Activated T-cell treated with anti-CD3 and anti-CD28 coated beads for 48 hours (primary cell): ENCODE measurements around the gene TH.
"Not testable (repeated sequence)": the region's sequence is repeated elsewhere in the genome, so short reads cannot be mapped to it uniquely, and the experiment has no call there.

Experiments used
- DNase-seq: peaks from one replicate; pipeline ENCODE4 v3.0.0-alpha.2; 2020; ENCODE audit warnings: low read depth

Gene TH

DNA sequence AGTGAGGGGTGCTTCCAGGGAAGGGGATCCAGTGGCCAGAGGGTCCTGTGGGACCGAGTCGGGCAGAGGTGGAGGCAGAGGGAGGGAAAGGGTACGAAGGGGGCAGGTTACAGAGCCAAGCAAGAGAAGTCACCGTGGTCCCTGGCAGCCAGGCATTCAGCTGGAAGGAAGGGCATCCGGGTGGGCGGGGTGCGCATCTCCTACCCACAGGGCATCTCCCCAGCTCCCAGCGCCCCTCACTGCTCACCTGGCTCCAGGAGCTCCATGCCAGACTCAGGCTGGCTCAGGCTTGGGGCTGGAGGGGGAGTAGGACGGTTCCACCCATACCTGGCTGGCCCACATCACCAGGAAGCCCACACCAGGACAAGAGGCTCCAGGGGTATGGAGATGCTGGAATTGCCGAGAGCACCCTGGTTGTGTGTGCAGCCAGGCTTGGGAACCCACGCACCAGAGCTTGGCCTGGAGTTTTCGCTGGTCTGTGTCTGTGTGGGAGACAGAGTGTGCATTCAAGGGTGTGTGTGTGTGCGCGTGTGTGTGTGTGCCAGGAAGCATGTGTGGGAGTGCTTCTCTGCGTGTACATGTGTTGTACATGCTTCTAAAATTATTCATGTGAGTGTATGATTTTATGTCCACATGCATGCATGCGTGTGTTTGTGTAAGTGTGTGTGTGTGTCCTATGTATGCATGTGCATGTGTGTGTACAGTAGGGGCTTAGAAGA, 6.6 kb upstream of the TH start:
- DNase-seq, result not testable (repeated sequence)

DNA sequence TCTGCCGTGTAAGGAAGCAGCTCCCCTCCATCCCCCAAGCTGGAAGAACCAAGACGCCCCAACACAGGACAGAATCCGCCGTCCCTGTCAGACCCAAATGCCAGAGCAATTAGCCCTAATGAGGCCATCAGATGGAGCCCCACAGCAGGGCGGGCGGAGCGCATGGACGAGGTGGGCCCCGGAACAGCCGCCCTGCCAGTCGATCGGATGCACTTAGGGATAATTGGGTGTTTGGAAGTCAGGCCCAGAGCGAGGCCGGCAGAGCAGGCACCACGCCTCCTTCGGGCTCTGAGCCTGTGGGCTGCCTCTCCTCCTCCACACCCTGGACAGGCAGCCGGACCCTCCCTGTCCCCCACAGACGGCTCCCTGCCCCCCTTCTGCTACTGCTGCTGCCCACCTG, 5.5 kb upstream of the TH start:
- DNase-seq, result no peak

DNA sequence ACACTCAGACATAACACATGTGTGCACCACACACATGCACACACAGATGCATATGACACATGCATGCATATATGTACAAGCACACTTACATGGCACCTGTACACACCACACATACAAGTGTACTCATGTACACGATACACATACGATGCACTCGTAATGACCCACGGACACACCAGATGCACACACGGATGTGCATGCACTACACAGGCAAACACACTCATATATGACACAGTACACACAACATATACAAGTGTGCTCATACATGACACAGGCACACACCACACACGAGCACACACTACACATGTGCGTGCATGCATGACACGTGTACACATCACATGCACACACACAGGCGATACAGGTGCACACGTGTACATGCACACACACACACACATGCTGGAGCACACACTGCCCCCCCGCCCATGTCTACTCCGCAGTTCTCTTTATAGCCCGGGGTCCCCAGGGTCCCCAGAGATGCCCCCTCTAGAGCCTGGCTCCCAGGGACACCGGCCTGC, 4.8 kb upstream of the TH start:
- no peak for DNase-seq

DNA sequence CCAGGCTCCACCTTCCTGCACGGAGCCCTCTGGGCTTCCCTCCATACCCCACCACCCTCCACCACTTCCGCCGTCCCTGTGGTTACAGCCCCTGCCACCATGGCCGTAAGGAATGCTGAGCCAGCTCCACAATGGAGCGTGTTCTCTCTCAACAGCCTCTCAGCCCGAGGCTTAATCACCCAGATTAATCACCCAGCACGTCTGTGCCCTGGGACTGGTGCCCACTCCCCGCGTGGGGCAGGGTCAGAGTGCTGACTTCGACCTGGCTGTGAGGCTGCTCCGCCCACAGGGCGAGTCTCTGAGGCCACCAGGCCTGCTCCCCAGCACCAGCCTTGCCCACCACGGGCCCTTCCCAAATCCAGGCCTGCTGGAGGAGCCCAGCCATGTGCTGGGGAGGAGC, 4.0 kb upstream of the TH start:
- no peak for DNase-seq

DNA sequence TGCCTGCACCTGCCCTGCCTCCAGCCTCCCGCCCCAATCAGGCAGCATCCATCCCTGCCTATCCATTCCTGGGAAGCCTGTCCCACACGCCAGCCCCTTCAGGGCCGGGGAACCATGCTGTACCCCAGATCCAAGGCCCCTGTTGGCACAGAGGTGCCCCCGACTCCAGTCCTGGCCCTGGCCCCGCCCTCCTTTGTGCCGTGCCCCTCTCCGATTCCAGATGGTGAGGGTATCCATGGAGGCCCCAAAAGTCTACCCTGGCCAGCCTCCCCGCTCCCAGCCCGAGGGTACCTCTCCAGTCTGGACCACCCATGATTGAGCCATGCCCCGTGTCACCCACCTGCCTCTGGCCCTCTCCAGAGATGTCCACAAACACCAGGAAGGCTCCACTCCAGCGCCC, 2.7 kb upstream of the TH start:
- DNase-seq, result no peak

DNA sequence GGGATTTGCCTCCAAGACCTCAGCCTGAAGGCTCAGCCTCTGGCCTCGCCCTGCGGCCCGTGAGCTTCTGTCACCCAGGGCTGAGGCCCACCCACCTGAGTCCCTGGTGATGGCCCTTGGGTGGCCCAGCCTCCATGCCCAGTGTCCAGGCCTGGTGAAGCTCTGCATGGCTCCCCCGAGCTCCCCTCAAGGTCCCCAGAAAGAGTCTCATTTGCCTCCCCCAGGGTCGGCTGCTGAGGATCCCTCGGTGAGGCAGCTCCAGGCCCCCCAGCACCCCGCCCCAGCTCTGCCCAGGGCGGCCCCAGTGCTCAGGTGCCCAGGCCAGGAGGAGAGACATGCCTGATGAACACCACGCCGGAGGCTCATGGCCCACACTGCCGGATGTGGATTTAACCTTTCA, 2.1 kb upstream of the TH start:
- DNase-seq, result no peak

DNA sequence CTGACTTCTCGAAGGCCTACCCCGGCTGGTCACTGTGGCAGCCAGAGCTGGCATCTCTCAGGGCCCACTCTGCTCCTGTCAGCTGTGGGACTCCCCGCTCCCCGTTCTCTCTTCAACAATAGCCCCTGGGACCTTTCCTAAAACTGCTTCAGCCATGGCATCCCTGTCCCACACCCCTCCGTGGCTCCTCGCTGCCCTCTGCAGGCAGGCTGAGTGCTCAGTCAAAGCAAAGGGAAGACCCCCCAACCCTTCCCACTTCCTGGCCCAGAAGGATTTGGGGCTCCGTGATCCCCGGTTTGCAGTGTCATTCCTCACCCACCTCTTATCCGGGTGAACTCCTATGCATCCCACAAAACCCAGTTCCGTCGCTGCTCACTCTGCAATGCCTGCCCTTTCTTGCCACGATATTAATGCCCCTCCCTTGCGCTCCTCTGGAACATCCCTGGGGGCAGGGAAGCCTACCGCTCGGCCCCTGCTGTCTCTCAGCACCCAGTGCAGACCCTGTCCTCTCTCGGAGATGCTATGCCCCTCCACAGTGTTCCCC, 1.6 kb upstream of the TH start:
- DNase-seq, result no peak

DNA sequence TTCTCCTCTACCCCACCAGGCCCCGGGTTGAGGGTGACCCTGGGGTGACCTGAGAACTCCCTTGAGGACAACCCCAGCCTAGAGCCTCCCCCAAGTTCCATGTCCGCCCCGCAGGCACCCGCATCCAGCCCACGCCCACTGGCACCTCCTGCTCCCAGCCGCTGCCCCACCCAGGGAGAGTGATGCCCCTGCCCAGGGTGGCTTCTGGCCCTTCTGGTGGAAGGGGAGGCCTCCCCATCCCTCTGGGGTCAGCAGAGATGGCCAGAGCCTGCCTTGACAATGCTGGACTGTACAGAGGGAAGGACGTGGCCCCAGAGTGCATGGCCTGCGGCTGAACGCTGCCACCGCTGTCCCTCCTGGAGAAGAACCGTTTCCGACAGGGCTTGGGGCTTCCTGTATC, 1.1 kb upstream of the TH start:
- no peak for DNase-seq

DNA sequence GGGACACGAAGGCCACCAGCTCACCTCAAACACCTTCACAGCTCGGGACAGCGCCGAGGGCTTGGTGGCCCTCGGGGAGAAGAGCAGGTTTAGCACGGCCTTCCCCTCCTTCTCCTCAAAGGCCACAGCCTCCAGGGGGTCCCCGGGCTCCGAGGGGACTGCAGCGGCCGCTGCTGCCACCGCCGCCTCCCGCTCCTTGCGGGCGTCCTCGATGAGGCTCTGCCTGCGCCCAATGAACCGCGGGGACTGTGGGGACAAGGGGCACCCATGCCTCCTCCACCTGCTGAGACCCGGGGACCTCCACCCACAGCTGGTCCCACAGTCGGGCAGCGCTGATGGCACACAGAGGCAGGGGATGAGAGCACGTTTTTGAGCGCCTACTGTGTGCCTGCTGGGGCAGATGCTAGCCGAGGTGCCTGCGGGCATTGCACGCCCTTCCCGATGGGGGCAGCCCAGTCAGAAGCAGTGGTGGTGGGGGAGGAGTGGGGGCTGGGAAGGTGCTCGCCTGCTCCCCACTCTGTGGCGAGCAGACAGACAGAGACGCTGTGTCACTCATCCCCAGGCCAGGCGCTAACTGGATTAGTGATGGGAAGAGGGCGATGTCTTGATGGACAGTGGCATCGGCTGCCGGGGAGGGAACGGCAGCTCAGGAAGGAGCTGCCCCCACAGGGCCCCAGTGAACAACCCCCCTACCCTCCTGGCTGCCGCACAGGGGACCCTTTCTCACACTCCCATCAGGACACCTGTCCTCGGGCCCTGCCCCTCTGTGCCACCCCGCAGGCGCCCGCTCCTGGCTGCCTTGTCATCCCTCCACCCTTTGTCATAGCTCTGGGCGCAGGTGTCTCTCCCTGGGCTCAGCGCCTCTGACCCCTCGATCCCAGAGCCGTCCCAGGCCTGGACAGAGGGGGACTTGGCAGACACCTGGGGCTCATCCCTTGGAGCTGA, 1.7 kb downstream of the TH start:
- no peak for DNase-seq

DNA sequence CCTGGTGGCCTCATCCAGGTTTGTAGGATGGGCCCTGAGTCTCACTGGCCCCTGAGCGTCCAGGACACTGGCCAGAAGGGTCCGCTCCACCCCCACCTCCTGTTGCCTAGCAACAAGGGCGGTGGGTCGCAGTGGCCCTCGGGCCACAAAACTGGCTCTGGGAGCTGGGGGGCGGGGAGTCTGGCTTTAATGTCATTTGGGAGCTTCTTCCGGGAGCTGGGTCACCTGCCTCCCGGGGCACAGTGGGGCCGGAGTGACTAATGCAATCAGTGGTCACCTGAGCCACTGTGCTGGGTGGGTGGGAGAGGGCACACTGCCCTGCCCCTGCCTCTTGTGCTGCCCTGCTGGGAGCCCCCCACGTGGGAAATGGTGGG, 2.6 kb downstream of the TH start:
- no peak for DNase-seq

DNA sequence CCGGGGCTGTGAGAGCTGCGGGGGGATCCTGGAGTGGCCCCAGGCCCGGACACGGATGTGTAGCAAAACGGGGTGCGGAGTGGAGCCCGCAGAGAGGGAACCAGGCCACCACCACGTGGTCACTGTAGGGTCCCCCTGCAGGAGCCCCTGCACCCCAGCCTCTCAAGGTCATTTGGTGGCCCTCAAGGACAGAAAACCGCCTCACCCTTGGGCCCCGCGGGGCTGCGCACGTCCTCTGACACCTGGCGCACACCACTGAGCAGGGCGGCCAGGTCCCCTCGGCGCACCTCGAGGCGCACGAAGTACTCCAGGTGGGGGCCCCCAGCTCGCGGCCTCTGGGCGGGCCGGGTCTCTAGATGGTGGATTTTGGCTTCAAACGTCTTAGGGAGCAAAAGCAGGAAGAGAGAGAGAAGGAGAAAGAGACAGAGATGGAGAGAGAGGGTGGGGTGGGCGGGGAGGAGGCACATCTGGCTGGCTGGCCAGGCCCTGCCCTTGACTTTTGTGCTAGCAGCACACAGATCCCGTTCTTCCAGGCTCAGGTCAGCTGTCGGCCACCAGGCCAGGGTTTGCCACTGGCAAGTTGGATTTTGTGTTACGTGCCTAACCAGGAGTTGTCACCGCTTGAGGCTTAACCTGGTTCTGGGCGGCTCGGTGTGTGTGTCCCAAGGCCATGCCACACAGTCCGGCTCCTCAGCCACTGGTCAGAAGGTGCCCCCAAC, 3.2 kb downstream of the TH start:
- DNase-seq, result no peak

DNA sequence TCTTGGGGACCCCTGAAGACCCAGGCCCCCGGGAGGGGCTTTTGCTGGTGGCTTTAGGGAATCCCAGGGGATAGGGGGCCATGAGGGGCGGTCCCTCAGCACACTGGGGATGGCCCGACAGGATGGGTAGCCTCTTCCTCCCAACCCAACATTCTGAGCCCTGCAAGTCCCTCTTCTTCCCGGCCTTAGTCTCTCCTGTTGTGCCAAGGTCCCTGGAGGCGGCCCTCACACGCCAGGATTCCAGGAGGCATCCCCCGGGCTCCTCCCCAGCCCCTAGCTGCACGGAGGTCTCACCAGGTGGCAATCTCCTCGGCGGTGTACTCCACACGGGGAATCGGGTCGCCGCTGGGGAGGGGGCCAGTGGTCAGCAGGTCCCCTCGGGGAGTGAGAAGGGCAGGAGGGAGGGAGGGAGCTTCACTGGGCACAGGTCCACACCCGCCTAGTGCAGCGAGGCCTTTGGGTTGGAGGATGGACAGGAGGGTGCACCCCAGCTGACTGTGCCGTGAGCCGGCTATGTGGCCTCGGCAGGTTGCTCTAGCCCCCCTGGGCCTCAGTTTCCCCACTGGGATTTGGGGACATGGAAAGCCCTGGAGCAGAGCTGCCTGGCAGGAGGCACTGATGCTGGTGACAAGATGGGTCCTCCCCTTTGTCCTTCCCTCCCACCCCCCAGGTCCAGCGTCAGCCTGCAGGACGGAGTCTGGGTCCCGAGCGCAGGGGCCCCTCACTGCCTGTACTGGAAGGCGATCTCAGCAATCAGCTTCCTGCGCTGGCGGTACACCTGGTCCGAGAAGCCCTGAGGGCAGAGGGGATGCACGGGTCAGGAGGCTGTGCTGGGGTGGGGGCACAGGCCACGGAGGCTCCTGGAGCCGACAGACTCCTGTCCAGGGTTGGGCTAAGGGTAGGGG, 4.2 kb downstream of the TH start:
- DNase-seq, result no peak

DNA sequence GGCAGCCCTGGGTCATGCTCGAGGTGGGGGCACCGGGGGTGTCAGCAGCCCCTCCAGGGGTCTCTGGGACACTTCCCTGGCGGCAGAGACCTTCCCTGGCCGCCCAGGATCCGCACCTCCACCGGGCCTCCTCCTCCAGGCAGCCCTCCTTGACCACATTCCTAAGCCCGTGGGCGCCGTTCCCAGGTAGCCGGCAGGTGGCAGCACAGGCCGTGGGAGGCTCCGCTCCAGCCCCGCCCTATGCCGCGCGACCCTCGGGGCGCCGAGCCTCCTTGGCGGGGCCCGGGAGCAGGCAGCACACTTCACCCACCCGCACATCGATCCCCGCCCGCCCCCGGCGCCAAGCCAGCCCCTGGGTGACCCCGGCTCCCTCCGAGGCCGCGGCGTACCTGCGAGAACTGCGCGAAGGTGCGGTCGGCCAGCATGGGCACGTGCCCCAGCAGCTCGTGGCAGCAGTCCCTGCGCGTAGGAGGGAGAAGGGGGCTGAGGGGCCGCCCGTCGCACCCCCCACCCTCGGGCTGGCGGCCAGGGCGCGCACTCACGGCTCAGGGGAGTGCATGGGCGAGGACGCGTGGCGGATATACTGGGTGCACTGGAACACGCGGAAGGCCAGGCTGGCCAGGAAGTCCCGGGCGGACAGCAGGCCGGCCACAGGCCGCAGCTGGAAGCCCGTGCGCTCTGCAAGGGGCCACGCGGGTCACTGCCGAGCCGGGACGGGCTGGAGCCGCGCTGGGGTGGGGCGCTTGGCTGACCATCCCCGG, 5.3 kb downstream of the TH start:
- peak; percentile 37 for DNase-seq

DNA sequence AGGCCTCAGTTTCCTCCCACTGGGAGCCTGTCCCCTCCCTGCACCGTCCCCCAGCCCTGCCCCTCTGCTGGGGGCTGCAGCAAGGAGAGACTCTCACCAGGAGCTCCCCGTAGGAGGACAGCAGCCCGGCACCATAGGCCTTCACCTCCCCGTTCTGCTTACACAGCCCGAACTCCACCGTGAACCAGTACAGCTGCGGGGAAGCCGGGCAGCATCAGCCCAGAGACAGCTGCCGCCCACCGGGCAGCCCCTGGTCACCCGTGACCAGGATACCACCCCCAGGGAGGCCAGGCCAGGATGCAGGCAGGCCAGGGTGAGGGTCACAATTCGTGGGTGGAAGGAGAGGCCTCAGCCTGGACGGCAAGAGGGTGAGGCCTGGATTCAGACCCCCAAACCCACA, 6.0 kb downstream of the TH start:
- DNase-seq, result no peak

DNA sequence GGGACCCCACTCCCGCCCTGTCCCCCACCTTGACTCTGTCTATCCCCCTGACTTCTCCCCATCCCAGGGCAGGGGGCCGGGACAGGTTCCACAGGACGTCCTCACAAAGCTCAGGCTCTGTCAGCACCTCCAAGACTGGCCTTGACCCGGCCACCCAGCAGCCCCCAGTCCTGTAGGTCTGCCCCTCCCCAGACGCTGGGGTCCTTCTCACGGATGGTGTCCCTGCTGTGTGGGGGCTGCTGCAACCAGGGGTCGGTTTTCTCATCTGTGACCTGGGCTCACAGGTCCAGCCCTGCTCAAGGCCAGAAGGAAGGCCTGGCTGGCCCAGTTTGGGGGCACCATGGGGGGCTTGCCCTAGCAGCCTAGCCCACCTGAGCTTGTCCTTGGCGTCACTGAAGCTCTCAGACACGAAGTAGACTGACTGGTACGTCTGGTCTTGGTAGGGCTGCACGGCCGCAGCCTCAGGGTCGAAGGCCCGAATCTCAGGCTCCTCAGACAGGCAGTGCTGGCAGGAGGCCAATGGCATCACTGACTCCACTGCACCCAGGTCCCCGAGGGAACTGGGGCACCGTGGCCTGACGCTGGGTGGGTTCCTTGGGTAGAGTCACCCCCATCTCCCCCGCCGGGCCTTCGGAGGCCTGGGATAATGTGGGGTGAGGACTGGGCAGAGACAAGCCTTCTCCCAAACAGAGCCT, 6.6 kb downstream of the TH start:
- DNase-seq, result no peak

DNA sequence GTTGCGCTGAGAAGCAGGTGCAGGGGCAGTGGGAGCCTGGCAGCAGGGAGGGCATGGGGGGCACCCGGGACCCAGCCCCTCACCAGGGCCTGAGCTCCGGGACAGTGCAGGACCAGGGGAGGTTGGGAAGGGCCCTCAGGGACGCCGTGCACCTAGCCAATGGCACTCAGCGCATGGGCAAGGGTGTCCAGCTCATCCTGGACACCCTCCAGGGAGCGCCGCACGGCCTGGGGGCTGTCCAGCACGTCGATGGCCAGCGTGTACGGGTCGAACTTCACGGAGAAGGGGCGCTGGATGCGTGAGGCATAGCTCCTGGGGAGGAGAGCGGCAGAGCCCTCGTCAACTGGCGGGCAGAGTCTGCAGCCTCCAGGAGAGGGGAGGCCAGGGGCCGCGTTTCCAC, 7.5 kb downstream of the TH start:
- no peak for DNase-seq

DNA sequence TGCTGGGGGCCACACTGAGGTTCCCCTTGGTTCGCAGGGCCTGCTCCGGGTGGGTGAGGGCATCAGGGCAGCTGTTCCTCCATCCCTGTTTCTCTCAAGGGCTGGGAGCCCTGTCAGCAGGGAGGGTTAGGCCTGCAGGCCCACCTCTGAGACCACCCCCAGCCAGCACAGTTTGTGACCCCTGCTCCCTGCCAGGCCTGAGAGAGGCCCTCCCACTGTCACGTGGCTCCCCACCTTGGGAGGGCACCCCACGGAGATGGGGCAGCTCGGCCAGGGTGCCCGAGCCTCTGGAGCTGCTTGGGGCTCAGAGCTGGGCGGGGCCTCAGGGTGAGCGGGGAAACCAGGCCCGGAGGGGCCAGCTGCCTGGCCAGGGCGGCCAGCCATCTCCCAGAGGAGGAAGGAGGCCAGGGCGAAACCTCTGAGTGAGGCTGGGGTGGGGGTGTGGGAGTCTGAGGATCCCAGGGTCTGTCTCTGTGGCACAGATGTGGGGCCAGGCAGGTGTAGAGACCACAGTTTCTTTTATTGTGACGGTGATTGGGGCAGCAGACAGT, 8.1 kb downstream of the TH start:
- no peak for DNase-seq

DNA sequence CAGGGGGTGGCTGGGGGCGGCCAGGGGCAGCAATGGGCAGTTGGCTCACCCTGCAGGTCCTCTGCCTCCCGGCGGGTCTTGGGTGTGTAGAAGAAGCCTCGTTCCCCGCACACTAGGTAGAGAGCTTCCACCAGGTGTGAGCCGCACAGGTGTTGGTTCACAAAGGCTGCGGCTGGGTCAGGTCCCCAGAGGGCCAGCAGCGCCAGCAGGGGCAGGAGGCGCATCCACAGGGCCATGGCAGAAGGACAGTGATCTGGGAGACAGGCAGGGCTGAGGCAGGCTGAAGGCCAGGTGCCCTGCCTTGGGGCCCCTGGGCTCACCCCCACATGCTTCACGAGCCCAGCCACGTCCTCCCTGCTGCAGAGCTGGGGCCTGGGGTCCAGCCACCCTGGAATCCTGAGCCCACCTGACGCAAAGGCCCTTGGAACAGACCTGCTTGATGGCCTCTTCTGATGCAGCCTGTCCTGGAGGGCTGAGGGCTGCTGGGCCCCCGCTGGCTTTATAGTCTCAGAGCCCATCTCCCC, 10.8 kb downstream of the TH start, which contains the start of gene INS:
Gene INS (minus strand): TSS at position 474 of the 524 bp plus-strand sequence. CDS start 238 bp downstream, at position 236.
- DNase-seq, result no peak
